ENCODE results near the gene CHIT1. TPM values are rescaled to one million over a fixed set of nuclear protein-coding genes. Genes with fewer than 3 reads are reported as not detected.

The CHIT1 gene
- total RNA-seq, 1 experiment from 2014 or later, result not detected

- no peak overlapping the region for H3K27ac ChIP-seq (ENCODE audit: low read length)
- no peaks in the 10 kb centered on the region for H3K9me3 ChIP-seq (ENCODE audit: control insufficient read depth, insufficient read depth, low read depth, low read length)
- no peak overlapping the region for H3K4me3 ChIP-seq (ENCODE audit: low read depth in 2 of 2, low read length in 2 of 2)
- in situ Hi-C loops (cut with HindIII; ENCODE audit: low pct_unique_long_range_greater_than_20kb, low sequenced_read_pairs), result no loop called here
- intact Hi-C loops (cut with micrococcal nuclease; ENCODE audit: unreplicated experiment), result no loop called here
- no peaks in the 10 kb centered on the region for H3K4me1 ChIP-seq (ENCODE audit: control insufficient read depth, insufficient read depth, low read length)
- BruUV-seq (replicated peaks), result no TSS peak
- no peaks in the 10 kb centered on the region for H3K36me3 ChIP-seq (ENCODE audit: control insufficient read depth, insufficient read depth, low read length)
- H3K27me3 ChIP-seq (ENCODE audit: control insufficient read depth, insufficient read depth, low read length), result peaks cover 6% of the 10 kb centered on the region; the same call in 1 of the 2 replicates
- ChIA-PET CTCF (no interaction called here), POLR2A (no interaction called here)
- TF ChIP-seq, protein P1, sequence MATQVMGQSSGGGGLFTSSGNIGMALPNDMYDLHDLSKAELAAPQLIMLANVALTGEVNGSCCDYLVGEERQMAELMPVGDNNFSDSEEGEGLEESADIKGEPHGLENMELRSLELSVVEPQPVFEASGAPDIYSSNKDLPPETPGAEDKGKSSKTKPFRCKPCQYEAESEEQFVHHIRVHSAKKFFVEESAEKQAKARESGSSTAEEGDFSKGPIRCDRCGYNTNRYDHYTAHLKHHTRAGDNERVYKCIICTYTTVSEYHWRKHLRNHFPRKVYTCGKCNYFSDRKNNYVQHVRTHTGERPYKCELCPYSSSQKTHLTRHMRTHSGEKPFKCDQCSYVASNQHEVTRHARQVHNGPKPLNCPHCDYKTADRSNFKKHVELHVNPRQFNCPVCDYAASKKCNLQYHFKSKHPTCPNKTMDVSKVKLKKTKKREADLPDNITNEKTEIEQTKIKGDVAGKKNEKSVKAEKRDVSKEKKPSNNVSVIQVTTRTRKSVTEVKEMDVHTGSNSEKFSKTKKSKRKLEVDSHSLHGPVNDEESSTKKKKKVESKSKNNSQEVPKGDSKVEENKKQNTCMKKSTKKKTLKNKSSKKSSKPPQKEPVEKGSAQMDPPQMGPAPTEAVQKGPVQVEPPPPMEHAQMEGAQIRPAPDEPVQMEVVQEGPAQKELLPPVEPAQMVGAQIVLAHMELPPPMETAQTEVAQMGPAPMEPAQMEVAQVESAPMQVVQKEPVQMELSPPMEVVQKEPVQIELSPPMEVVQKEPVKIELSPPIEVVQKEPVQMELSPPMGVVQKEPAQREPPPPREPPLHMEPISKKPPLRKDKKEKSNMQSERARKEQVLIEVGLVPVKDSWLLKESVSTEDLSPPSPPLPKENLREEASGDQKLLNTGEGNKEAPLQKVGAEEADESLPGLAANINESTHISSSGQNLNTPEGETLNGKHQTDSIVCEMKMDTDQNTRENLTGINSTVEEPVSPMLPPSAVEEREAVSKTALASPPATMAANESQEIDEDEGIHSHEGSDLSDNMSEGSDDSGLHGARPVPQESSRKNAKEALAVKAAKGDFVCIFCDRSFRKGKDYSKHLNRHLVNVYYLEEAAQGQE (IDR thresholded peaks at IDR 0.05; ENCODE audit: insufficient read depth in 1 of 2, low read depth in 2 of 2, low read length in 1 of 2), result no peak
- TF ChIP-seq CTCF (IDR thresholded peaks at IDR 0.05) (no peak), TCF7L2 (IDR thresholded peaks at IDR 0.05; ENCODE audit: low read depth, low read length) (no peak), SIN3A (IDR thresholded peaks at IDR 0.05; ENCODE audit: borderline replicate concordance, insufficient read depth, low read depth, low read length) (no peak)
- no peak for DNase-seq (ENCODE audit: low read depth, low spot score)
- no peak for ATAC-seq
Measured at GRCh38 chr1:203211812-203212211, 17.7 kb downstream of the CHIT1 start.

DNA sequence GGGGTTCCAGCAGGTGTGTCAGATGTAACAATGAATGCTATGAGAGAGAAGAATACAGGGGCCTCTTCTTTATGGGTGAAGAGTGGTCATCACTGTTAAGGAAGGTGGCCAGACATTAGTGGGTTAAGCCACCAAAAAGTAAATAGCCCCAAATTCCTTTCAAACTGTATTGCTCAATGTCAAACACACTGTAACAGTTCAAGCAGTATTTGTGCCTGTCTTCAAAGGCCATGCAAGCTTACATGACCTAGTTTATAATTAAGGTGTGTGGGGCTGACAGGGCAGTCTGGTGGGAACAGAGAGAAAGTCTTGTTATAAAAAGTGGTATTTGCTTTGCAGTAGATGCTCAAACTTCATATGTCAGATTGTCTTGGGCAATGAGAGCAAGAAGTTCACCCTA is 18.5 kb downstream of the CHIT1 start:
- Histone ChIP-seq H3K4me3 (ENCODE audit: low read depth in 2 of 2, low read length in 2 of 2) (no peak overlapping the region), H3K4me1 (ENCODE audit: control insufficient read depth, insufficient read depth, low read length) (no peaks in the 10 kb centered on the region), H3K27me3 (ENCODE audit: control insufficient read depth, insufficient read depth, low read length) (peaks cover 6% of the 10 kb centered on the region; the same call in 1 of the 2 replicates), H3K36me3 (ENCODE audit: control insufficient read depth, insufficient read depth, low read length) (no peaks in the 10 kb centered on the region), H3K9me3 (ENCODE audit: control insufficient read depth, insufficient read depth, low read depth, low read length) (no peaks in the 10 kb centered on the region), H3K27ac (ENCODE audit: low read length) (no peak overlapping the region)
- DNase-seq (ENCODE audit: low read depth, low spot score) (no peak), ATAC-seq (no peak)
- TF ChIP-seq TCF7L2 (IDR thresholded peaks at IDR 0.05; ENCODE audit: low read depth, low read length), result no peak
- no peak for TF ChIP-seq POLR2AphosphoS5 (IDR thresholded peaks at IDR 0.05; ENCODE audit: low read depth, low read length)
- TF ChIP-seq, protein P1 (IDR thresholded peaks at IDR 0.05; ENCODE audit: insufficient read depth in 1 of 2, low read depth in 2 of 2, low read length in 1 of 2), result no peak
- no TSS peak for BruUV-seq (replicated peaks)
- ChIA-PET POLR2A (no interaction called here), CTCF (no interaction called here)
- intact Hi-C loops (cut with micrococcal nuclease; ENCODE audit: unreplicated experiment) (no loop called here), in situ Hi-C loops (cut with HindIII; ENCODE audit: low pct_unique_long_range_greater_than_20kb, low sequenced_read_pairs) (no loop called here)

Data from Panc1 (cell line).